Measurements from ENCODE around the gene VPS13D.

DNA sequence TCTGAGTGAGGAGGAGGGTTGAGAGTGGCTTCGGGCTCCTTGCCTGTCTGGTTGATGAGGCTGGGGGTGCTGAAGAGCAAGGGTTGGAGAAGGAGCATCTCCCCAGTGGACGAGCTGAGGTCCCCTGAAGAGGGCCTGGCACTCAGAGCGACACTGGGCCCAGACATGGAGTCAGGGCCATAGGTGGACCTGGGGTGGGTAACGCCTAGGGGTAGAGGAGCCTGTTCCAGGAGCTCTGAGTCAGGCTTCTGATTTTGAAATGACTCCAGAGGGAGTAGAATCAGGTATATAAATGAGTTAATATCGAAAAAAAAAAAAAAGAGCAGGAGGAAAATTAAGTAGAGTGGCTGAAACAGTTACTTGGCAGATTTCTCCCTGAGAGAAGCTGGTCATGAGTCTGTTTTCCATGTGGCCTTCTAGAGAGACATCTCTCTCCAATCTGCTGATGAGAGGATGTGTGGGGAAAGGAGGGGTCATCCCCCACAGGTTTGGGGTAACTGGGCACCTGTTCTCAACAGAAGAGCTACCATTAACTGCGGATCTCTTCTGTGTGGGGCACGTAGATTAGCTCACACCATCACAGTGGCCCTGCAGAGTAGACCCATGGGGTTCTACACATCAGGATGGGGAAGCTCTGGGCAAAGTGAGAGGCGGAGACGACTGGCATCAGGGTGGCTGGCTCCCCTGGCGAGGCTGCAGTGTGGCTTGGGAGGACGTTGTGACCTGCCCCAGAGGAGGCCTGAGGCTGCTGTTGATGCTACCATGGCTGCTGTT, 272.7 kb downstream of the VPS13D start:
- TF ChIP-seq CEBPB (IDR thresholded peaks at IDR 0.05) (no peak), MAX (IDR thresholded peaks at IDR 0.05) (no peak), REST (IDR thresholded peaks at IDR 0.05; ENCODE audit: low read depth) (no peak), YY1 (IDR thresholded peaks at IDR 0.05; ENCODE audit: low read depth) (no peak), TCF12 (IDR thresholded peaks at IDR 0.05; ENCODE audit: low read depth) (no peak), FOXM1 (IDR thresholded peaks at IDR 0.05; ENCODE audit: borderline replicate concordance, low read depth) (no peak)
